A673 (cell line): ENCODE measurements around the gene KBTBD12.

ENCODE experiments used
- EZH2 ChIP-seq: fragments of 200-600 bp; sonication (generic); IDR thresholded peaks from 2 replicates; pipeline ENCODE4 v1.6.1; 2017; ENCODE audit warnings: borderline replicate concordance, low read depth, mild to moderate bottlenecking, mixed read lengths, antibody characterized with exemption, low read length; ENCODE audit not compliant: poor library complexity, severe bottlenecking
- TF ChIP-seq, protein P1 (sequence below): fragments of 300-800, 200-600 bp; sonication (generic); conservative IDR thresholded peaks from 2 replicates; pipeline ENCODE4 v1.5.1; 2017; ENCODE audit warnings: low read depth, mild to moderate bottlenecking, antibody characterized with exemption, low read length, moderate library complexity, mixed read lengths

DNA sequence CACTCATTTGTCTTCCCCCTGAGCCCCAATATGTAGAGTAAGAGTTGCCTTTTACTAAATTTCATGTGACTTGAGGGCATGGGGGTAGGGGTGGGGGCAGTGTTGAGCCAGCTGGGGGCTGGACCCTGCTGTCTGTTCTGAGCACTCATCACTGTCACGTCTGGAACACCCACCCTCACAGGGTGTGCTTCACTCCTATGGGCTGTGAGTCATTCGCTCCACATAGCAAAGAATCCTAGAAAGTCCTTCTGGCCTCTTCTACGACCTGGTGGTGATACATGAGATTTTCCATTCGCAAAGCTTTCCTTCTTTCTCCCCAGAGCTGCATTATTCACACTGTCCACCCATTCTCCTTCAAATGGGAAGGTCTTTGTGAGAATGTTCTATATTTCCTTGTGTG, 49.1 kb upstream of the KBTBD12 start:
- no peak for TF ChIP-seq EZH2
- TF ChIP-seq, protein P1, sequence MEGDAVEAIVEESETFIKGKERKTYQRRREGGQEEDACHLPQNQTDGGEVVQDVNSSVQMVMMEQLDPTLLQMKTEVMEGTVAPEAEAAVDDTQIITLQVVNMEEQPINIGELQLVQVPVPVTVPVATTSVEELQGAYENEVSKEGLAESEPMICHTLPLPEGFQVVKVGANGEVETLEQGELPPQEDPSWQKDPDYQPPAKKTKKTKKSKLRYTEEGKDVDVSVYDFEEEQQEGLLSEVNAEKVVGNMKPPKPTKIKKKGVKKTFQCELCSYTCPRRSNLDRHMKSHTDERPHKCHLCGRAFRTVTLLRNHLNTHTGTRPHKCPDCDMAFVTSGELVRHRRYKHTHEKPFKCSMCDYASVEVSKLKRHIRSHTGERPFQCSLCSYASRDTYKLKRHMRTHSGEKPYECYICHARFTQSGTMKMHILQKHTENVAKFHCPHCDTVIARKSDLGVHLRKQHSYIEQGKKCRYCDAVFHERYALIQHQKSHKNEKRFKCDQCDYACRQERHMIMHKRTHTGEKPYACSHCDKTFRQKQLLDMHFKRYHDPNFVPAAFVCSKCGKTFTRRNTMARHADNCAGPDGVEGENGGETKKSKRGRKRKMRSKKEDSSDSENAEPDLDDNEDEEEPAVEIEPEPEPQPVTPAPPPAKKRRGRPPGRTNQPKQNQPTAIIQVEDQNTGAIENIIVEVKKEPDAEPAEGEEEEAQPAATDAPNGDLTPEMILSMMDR = no peak
